H1 (cell line): Measurements from ENCODE around the gene FOXO6. TPM values are rescaled to one million over a fixed set of nuclear protein-coding genes. Genes with fewer than 3 reads are reported as not detected.

Source experiments
- HDAC6 ChIP-seq: IDR thresholded peaks from one replicate; pipeline ENCODE4 v1.7.1; 2012; ENCODE audit warnings: low read depth, mild to moderate bottlenecking, inconsistent platforms, low read length, moderate library complexity
- polyA plus RNA-seq, 7 experiments: library from polyadenylated mRNA; depleted of rRNA in 3 of 7; stranded (reverse) in 5 of 7; unstranded in 2 of 7; fragments of >200 nt in 5 of 7; fragments of 200-250 nt in 2 of 7; gene quantifications; 1 replicate in 5 of 7; 2 replicates in 1 of 7; 4 replicates in 1 of 7; pipeline versions ENCODE4 v1.2.1 to v1.2.3, GENCODE V29; 2011 to 2013; ENCODE audit warnings: missing spikeins in 2 of 7, mixed read lengths in 2 of 7
- total RNA-seq: library from RNA; stranded (reverse); fragmentation: NEBNext Ultra II Directional; extraction: Animal tissue kit (Norgen Biotek cat#: 25700); gene quantifications from 2 replicates; pipeline ENCODE4 v1.2.1, GENCODE V29; 2021
- TF ChIP-seq, protein P1 (sequence below): fragments of 300-600 bp; sonication (generic); IDR thresholded peaks from 2 replicates; pipeline ENCODE4 v1.7.1; 2012; ENCODE audit warnings: low read length, moderate library complexity, mild to moderate bottlenecking, inconsistent platforms; ENCODE audit not compliant: insufficient replicate concordance

FOXO6 gene
- total and polyA plus RNA-seq, 2 of the 8 experiments (the other 6 are each of a cell fraction or from before 2014, with no cell fraction given), result 0.59 to 3.0 TPM

DNA sequence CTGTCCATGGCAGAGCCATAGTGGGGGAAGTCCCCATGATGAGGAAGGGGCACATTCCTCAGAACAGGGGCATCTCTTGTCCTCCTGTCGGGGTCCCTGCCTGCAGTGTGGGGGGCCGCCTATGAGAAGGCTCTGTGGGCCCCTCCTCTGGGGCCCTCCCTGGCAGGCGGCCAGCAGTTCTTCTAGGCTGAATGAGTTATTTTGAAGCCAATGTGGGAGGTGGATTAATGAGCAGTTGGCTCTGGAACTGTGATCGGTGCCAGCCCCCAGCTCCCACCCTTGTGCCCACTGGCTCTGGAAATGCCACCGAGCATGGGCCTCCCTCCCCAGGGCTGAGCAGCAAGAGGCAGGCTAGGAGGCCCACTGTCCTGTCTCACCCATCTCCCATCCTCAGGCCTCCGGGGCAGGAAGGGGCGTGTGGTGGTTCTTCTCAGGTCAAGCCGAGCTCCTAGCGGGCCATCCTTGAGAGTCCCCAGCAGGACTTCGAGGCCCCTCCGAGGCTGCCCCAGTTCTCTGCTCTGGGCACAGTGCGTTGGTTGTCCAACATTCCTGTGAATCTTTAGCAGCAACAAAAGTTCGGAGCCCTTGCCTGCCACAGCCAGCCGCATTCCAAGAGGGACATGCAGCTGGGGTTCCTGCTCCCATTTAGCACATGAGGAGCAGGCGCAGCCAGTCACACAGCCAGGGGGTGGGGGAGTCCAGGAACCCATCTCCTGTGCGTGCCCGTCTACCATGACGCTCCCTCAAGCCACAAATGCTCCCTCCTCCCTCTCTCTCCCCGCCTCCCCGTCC is 66.1 kb downstream of the FOXO6 start (continued):
- TF ChIP-seq, protein P1, sequence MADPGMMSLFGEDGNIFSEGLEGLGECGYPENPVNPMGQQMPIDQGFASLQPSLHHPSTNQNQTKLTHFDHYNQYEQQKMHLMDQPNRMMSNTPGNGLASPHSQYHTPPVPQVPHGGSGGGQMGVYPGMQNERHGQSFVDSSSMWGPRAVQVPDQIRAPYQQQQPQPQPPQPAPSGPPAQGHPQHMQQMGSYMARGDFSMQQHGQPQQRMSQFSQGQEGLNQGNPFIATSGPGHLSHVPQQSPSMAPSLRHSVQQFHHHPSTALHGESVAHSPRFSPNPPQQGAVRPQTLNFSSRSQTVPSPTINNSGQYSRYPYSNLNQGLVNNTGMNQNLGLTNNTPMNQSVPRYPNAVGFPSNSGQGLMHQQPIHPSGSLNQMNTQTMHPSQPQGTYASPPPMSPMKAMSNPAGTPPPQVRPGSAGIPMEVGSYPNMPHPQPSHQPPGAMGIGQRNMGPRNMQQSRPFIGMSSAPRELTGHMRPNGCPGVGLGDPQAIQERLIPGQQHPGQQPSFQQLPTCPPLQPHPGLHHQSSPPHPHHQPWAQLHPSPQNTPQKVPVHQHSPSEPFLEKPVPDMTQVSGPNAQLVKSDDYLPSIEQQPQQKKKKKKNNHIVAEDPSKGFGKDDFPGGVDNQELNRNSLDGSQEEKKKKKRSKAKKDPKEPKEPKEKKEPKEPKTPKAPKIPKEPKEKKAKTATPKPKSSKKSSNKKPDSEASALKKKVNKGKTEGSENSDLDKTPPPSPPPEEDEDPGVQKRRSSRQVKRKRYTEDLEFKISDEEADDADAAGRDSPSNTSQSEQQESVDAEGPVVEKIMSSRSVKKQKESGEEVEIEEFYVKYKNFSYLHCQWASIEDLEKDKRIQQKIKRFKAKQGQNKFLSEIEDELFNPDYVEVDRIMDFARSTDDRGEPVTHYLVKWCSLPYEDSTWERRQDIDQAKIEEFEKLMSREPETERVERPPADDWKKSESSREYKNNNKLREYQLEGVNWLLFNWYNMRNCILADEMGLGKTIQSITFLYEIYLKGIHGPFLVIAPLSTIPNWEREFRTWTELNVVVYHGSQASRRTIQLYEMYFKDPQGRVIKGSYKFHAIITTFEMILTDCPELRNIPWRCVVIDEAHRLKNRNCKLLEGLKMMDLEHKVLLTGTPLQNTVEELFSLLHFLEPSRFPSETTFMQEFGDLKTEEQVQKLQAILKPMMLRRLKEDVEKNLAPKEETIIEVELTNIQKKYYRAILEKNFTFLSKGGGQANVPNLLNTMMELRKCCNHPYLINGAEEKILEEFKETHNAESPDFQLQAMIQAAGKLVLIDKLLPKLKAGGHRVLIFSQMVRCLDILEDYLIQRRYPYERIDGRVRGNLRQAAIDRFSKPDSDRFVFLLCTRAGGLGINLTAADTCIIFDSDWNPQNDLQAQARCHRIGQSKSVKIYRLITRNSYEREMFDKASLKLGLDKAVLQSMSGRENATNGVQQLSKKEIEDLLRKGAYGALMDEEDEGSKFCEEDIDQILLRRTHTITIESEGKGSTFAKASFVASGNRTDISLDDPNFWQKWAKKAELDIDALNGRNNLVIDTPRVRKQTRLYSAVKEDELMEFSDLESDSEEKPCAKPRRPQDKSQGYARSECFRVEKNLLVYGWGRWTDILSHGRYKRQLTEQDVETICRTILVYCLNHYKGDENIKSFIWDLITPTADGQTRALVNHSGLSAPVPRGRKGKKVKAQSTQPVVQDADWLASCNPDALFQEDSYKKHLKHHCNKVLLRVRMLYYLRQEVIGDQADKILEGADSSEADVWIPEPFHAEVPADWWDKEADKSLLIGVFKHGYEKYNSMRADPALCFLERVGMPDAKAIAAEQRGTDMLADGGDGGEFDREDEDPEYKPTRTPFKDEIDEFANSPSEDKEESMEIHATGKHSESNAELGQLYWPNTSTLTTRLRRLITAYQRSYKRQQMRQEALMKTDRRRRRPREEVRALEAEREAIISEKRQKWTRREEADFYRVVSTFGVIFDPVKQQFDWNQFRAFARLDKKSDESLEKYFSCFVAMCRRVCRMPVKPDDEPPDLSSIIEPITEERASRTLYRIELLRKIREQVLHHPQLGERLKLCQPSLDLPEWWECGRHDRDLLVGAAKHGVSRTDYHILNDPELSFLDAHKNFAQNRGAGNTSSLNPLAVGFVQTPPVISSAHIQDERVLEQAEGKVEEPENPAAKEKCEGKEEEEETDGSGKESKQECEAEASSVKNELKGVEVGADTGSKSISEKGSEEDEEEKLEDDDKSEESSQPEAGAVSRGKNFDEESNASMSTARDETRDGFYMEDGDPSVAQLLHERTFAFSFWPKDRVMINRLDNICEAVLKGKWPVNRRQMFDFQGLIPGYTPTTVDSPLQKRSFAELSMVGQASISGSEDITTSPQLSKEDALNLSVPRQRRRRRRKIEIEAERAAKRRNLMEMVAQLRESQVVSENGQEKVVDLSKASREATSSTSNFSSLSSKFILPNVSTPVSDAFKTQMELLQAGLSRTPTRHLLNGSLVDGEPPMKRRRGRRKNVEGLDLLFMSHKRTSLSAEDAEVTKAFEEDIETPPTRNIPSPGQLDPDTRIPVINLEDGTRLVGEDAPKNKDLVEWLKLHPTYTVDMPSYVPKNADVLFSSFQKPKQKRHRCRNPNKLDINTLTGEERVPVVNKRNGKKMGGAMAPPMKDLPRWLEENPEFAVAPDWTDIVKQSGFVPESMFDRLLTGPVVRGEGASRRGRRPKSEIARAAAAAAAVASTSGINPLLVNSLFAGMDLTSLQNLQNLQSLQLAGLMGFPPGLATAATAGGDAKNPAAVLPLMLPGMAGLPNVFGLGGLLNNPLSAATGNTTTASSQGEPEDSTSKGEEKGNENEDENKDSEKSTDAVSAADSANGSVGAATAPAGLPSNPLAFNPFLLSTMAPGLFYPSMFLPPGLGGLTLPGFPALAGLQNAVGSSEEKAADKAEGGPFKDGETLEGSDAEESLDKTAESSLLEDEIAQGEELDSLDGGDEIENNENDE, result no peak
- no peak for TF ChIP-seq HDAC6
